ENCODE data around the gene LGALS12. TPM values are rescaled to one million over a fixed set of nuclear protein-coding genes. Genes with fewer than 3 reads are reported as not detected.

LGALS12 gene
- total and polyA plus RNA-seq, 10 of the 15 experiments (the other 5 are each of a cell fraction or from before 2014, with no cell fraction given): not detected

DNA sequence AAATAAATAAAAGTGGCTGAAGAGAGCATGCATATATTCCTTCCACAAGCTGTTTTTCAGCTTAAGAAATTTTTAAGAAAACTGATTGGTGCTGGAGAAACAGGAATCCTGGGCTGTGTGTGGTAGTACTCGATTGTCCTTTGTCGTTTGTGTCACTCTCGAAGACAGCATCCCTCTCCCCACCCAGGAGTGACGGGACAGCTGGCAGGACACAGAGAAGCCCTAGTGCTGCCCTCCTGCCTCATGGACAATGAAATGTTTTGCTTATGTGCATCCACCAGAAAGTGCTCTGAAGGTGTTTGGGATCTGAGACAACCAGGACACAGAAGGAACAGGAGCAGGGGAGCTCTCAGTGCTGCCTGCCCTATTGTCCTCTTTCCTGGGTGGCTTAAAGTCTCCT lies 43.5 kb downstream of the LGALS12 start:
- Histone ChIP-seq H3K36me3 (ENCODE audit: control insufficient read depth in 2 of 2, insufficient read depth in 2 of 2, low read length in 1 of 2) (no peaks in the 10 kb centered on the region), H2AFZ (ENCODE audit: control insufficient read depth, low read depth, low read length) (no peak overlapping the region), H3K27me3 (replicated peaks in 1 of 2; ENCODE audit: control insufficient read depth in 2 of 2, insufficient read depth in 2 of 2, low read length in 1 of 2) (no peaks in the 10 kb centered on the region), H3K9ac (ENCODE audit: control insufficient read depth, insufficient read depth, low read length) (no peak overlapping the region), H3K4me3 (no peak overlapping the region), H3K4me1 (ENCODE audit: control insufficient read depth, insufficient read depth, low read length) (peaks cover 23% of the 10 kb centered on the region), H3K9me3 (replicated peaks; ENCODE audit: control insufficient read depth, insufficient read depth, low read length) (no peaks in the 10 kb centered on the region), H3K27ac (ENCODE audit: control insufficient read depth, insufficient read depth) (no peak overlapping the region), H3K4me2 (ENCODE audit: control insufficient read depth, insufficient read depth) (no peak overlapping the region), H4K20me1 (ENCODE audit: control insufficient read depth, insufficient read depth) (no peaks in the 10 kb centered on the region), H3K79me2 (ENCODE audit: control insufficient read depth, insufficient read depth, low read length) (no peaks in the 10 kb centered on the region)
- ATAC-seq (no peak), FAIRE-seq (no peak), DNase-seq (ENCODE audit: low read depth, low spot score) (no peak)
- WGBS (ENCODE audit: insufficient coverage, insufficient replicate concordance, low lambda C conversion rate, missing lambda C conversion rate): 95% methylated on average over 4 of the region's 4 CpGs
- no peak for TF ChIP-seq SUPT20H (IDR thresholded peaks at IDR 0.05; ENCODE audit: borderline replicate concordance, control insufficient read depth, low read depth, low read length)
- TF ChIP-seq, protein P1, sequence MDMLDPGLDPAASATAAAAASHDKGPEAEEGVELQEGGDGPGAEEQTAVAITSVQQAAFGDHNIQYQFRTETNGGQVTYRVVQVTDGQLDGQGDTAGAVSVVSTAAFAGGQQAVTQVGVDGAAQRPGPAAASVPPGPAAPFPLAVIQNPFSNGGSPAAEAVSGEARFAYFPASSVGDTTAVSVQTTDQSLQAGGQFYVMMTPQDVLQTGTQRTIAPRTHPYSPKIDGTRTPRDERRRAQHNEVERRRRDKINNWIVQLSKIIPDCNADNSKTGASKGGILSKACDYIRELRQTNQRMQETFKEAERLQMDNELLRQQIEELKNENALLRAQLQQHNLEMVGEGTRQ (IDR thresholded peaks at IDR 0.05; ENCODE audit: borderline replicate concordance, low read depth, low read length): no peak
- no peak for TF ChIP-seq TBL1XR1 (IDR thresholded peaks at IDR 0.05; ENCODE audit: low read depth, low read length)
- no peak for TF ChIP-seq RCOR1 (conservative IDR thresholded peaks at IDR 0.05; ENCODE audit: low read depth, low read length)
- TF ChIP-seq, protein P2, sequence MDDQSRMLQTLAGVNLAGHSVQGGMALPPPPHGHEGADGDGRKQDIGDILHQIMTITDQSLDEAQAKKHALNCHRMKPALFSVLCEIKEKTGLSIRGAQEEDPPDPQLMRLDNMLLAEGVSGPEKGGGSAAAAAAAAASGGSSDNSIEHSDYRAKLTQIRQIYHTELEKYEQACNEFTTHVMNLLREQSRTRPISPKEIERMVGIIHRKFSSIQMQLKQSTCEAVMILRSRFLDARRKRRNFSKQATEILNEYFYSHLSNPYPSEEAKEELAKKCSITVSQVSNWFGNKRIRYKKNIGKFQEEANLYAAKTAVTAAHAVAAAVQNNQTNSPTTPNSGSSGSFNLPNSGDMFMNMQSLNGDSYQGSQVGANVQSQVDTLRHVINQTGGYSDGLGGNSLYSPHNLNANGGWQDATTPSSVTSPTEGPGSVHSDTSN (IDR thresholded peaks at IDR 0.05; ENCODE audit: insufficient replicate concordance, low read depth, low read length): no peak
- TF ChIP-seq CEBPB (IDR thresholded peaks at IDR 0.05; ENCODE audit: borderline replicate concordance in 1 of 2, low read depth in 2 of 2, low read length in 2 of 2): no peak
- no peak for TF ChIP-seq JUNB (IDR thresholded peaks at IDR 0.05)
- TF ChIP-seq FOXM1 (IDR thresholded peaks at IDR 0.05; ENCODE audit: low read depth, low read length): no peak
- TF ChIP-seq, protein P3, sequence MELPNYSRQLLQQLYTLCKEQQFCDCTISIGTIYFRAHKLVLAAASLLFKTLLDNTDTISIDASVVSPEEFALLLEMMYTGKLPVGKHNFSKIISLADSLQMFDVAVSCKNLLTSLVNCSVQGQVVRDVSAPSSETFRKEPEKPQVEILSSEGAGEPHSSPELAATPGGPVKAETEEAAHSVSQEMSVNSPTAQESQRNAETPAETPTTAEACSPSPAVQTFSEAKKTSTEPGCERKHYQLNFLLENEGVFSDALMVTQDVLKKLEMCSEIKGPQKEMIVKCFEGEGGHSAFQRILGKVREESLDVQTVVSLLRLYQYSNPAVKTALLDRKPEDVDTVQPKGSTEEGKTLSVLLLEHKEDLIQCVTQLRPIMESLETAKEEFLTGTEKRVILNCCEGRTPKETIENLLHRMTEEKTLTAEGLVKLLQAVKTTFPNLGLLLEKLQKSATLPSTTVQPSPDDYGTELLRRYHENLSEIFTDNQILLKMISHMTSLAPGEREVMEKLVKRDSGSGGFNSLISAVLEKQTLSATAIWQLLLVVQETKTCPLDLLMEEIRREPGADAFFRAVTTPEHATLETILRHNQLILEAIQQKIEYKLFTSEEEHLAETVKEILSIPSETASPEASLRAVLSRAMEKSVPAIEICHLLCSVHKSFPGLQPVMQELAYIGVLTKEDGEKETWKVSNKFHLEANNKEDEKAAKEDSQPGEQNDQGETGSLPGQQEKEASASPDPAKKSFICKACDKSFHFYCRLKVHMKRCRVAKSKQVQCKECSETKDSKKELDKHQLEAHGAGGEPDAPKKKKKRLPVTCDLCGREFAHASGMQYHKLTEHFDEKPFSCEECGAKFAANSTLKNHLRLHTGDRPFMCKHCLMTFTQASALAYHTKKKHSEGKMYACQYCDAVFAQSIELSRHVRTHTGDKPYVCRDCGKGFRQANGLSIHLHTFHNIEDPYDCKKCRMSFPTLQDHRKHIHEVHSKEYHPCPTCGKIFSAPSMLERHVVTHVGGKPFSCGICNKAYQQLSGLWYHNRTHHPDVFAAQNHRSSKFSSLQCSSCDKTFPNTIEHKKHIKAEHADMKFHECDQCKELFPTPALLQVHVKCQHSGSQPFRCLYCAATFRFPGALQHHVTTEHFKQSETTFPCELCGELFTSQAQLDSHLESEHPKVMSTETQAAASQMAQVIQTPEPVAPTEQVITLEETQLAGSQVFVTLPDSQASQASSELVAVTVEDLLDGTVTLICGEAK (IDR thresholded peaks at IDR 0.05; ENCODE audit: borderline replicate concordance): no peak
- TF ChIP-seq TCF12 (IDR thresholded peaks at IDR 0.05; ENCODE audit: low read depth, low read length): no peak
- TF ChIP-seq, protein P4, sequence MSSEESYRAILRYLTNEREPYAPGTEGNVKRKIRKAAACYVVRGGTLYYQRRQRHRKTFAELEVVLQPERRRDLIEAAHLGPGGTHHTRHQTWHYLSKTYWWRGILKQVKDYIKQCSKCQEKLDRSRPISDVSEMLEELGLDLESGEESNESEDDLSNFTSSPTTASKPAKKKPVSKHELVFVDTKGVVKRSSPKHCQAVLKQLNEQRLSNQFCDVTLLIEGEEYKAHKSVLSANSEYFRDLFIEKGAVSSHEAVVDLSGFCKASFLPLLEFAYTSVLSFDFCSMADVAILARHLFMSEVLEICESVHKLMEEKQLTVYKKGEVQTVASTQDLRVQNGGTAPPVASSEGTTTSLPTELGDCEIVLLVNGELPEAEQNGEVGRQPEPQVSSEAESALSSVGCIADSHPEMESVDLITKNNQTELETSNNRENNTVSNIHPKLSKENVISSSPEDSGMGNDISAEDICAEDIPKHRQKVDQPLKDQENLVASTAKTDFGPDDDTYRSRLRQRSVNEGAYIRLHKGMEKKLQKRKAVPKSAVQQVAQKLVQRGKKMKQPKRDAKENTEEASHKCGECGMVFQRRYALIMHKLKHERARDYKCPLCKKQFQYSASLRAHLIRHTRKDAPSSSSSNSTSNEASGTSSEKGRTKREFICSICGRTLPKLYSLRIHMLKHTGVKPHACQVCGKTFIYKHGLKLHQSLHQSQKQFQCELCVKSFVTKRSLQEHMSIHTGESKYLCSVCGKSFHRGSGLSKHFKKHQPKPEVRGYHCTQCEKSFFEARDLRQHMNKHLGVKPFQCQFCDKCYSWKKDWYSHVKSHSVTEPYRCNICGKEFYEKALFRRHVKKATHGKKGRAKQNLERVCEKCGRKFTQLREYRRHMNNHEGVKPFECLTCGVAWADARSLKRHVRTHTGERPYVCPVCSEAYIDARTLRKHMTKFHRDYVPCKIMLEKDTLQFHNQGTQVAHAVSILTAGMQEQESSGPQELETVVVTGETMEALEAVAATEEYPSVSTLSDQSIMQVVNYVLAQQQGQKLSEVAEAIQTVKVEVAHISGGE (CRISPR knock-in tag; IDR thresholded peaks at IDR 0.05): no peak
- no peak for TF ChIP-seq PAX8 (IDR thresholded peaks at IDR 0.05)
- no peak for TF ChIP-seq LARP7 (IDR thresholded peaks at IDR 0.05)
- TF ChIP-seq PML (IDR thresholded peaks at IDR 0.05; ENCODE audit: low read length): no peak
- no peak for TF ChIP-seq KLF5 (IDR thresholded peaks at IDR 0.05; ENCODE audit: partially characterized antibody)
- ChIA-PET SMC1A (ENCODE audit: uncharacterized antibody, unreplicated experiment) (no interaction called here), RAD21 (ENCODE audit: unreplicated experiment) (no interaction called here), POLR2A (interaction anchor here (0.6 kb wide), 1 partner anchor 605 kb away, joined by 4 read pairs; no protein-coding TSS in a partner anchor), CTCF (no interaction called here)
- in situ Hi-C loops (cut with MboI): no loop called here
- no TSS peak for BruUV-seq (replicated peaks)
- intact Hi-C loops (cut with micrococcal nuclease; ENCODE audit: unreplicated experiment): no loop called here

Data from GM12878 (cell line).